Neuron (in vitro differentiated cells): ENCODE measurements around the gene PIEZO1.

Source experiments
- H2AFZ ChIP-seq: one replicate; pipeline ENCODE4 v1.6.1; 2013; ENCODE audit warnings: low read depth, mild to moderate bottlenecking, inconsistent platforms, low read length, moderate library complexity
- H3K27me3 ChIP-seq: one replicate; pipeline ENCODE4 v1.6.1; 2013; ENCODE audit warnings: low read length; ENCODE audit not compliant: insufficient read depth
- H3K36me3 ChIP-seq: one replicate; pipeline ENCODE4 v1.6.1; 2013; ENCODE audit warnings: low read length; ENCODE audit not compliant: insufficient read depth
- H3K4me1 ChIP-seq: one replicate; pipeline ENCODE4 v1.6.1; 2013; ENCODE audit warnings: low read length; ENCODE audit not compliant: insufficient read depth
- H3K4me3 ChIP-seq: 2 replicates; pipeline ENCODE4 v1.5.1; 2013; ENCODE audit warnings: mild to moderate bottlenecking, low read length, moderate library complexity
- H3K9me3 ChIP-seq: one replicate; pipeline ENCODE4 v1.6.1; 2013; ENCODE audit warnings: low read length

PIEZO1 gene

DNA sequence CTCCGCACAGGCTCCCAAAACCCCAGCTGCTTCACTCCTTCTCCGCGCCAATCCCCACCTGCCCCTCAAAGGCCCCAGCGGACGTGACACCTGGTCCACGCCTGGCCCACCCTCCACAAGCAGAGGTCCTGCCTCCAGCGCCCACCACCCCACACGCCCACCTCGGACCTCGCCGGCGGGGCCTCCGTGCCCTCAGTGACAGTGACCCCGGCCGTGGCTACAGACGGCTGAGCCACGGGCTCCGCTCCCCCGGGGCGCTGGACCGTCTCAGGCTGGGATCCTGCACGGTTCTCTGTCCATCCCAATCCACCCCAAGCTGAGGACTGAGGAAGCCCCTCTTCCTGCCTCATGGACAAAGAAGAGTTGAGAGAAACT lies 25.1 kb downstream of the PIEZO1 start:
- Histone ChIP-seq H3K9me3 (peaks cover 3% of the 10 kb centered on the region), H3K4me3 (no peak overlapping the region), H3K4me1 (peaks cover 10% of the 10 kb centered on the region), H2AFZ (no peak overlapping the region), H3K36me3 (no peaks in the 10 kb centered on the region), H3K27me3 (no peaks in the 10 kb centered on the region)

DNA sequence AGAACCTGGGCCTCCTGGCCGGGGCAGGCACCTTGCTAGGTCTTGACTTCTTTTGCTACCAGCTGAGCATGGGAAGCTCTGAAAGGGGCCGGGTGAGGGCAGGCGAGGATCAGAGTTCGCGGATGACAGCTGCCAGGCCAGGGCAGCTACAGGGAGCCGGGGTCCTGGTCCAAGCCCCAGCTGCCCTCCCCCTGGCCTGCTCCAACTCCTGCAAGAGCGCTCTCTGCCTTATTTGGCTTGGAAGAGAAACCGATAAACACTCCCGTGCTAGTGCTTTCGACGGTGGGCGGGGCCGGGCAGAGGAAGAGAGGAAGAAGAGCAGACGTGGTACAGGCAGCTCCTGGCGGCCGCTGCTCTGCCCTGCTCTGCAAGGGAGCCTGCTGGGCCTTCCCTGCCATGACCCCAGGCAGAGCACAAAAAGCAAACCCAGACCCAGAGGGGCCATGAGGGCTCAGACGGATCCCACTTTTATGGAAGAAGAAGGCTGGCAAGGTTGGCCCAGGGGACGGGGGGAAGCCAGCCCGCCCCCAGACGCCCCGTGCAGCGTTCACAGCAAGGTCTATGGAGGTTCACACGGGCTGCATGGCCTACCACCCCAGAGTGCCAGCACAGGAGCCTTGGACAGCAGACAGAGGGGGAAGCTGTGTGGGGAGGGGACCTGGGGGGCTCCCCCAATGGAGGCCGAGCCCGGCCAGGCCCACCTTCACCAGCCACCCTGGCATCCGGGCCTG lies 25.6 kb downstream of the PIEZO1 start:
- Histone ChIP-seq H3K9me3 (peaks cover 3% of the 10 kb centered on the region), H3K36me3 (no peaks in the 10 kb centered on the region), H3K4me3 (no peak overlapping the region), H3K4me1 (peaks cover 12% of the 10 kb centered on the region), H2AFZ (no peak overlapping the region), H3K27me3 (no peaks in the 10 kb centered on the region)

DNA sequence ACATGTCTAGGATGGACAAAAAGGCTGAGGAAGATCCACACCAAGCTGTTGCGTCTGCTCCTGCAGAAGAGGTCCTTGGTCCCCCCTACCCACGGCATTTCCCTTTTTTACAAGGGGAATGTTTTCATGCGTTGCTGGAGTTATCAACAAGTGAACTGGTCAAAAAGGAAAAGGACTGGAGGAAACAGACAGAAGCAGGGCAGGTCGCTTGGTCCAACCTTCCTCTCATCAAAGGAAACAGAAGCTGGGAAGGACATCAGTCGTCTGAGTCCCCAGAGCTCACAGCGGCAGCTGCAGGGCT lies 26.1 kb downstream of the PIEZO1 start:
- Histone ChIP-seq H3K36me3 (no peaks in the 10 kb centered on the region), H3K27me3 (no peaks in the 10 kb centered on the region), H3K9me3 (peaks cover 3% of the 10 kb centered on the region), H2AFZ (no peak overlapping the region), H3K4me3 (no peak overlapping the region), H3K4me1 (peaks cover 12% of the 10 kb centered on the region)

DNA sequence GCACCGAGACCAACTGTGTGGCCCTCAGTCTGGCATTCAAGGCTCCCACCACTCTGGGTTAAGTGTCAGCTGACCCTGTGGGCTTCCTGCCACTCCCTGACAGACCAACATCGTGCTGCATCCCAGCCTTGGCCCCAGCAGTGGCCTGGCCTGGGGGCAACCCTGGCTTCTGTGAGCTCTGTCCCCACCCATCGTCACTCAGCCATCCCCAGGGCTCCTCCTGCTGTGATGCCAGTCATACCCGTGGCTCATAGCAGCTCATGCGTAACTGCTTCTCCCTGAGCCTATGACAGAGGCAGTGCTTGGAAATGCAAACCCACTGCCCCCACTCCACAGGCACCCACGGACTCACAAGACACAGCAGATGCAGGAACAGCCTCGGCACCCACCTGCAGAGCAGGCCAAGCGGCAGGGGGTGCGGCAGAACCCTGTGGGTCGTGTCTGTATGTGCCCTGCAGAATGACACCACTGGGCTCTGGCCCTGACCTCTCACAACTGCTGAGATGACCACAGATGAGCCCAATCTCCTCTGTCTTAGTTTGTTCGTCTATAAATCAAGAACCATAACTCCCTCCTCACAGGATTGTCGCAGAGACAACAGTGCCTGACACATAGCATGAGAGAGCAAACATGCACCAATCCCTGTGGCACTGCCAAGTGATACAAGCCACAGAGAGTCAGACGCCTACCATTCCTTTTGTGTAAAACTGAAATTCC lies 26.6 kb downstream of the PIEZO1 start:
- Histone ChIP-seq H3K27me3 (no peaks in the 10 kb centered on the region), H3K4me3 (no peak overlapping the region), H3K9me3 (peaks cover 3% of the 10 kb centered on the region), H2AFZ (no peak overlapping the region), H3K4me1 (peaks cover 7% of the 10 kb centered on the region), H3K36me3 (no peaks in the 10 kb centered on the region)

DNA sequence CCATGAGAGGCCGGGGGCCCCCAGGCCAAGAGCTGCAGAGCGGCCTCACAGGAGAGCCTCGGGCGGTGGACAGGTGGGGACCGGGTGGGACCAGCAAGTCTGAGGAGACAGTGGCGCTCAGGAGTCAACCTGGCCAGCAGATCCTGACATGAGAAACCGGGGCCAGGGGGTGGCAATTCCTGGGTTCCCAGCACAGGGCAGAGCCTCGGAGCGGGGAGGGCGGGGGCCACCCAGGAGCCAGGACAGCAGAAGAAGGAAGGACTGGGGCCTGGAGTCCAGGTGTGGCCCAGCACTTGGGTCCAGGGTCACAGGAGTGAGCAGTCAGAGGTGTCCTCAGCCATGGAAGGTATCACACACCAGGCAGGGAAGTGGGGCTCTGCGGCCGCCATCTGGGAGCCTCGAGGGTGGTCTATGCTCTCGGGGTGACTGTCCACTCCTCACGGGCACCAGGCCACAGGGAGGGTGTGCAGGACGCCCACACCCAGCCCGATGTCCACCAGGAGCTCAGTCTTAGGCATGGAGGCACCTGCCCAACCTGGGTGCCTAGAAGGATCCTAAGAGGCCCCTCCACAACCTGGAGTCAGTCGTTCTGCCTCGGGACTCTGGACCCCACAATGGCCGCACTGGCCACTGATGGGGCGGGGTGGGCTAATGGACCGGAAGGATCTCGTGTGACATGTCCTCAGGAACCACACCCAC lies 29.1 kb downstream of the PIEZO1 start:
- Histone ChIP-seq H3K4me1 (peaks cover 4% of the 10 kb centered on the region), H3K4me3 (no peak overlapping the region), H3K9me3 (peaks cover 3% of the 10 kb centered on the region), H3K27me3 (no peaks in the 10 kb centered on the region), H3K36me3 (no peaks in the 10 kb centered on the region), H2AFZ (no peak overlapping the region)

DNA sequence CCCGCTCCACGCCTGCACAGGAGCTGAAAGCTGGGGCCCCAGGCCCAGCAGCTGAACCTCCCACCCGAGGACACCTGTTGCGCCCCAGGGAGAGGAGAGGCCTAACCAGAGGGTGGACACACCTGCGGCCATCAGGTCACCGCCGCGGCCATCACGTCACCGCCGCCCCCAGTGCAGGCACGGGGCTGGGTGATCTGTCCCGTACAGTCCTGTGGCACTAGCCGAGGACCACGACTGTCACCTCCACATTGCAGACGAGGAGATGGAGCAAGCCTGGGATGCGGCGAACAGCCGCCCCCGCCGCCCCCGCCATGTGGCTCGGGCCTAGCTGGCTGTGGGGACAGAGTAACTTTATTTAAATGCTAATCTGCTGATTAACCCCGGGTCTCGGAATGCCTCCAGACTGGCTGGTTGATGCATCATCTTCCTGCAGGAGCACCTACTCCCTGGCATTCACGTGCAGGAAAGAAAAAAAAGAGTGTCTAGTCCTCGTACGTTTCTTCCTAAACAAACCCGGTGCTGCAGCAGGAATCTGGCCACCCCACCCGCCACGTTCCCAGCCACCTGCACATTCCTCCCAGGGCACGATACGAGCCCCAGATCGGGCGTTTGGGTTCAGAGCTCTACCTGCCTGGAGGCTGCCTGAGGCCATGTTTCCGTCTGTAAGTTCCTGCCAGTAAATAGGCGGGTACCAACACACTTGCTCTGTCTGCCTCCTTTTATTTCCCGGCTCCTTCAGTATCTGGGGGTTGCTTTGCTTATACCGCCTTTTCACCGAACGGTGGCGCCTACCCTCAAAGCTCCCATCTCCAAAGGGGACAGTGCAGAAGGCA lies 29.9 kb downstream of the PIEZO1 start:
- no peak overlapping the region for H2AFZ ChIP-seq
- no peaks in the 10 kb centered on the region for H3K27me3 ChIP-seq
- no peak overlapping the region for H3K4me3 ChIP-seq
- no peaks in the 10 kb centered on the region for H3K36me3 ChIP-seq
- H3K4me1 ChIP-seq, result peaks cover 4% of the 10 kb centered on the region
- H3K9me3 ChIP-seq, result peaks cover 3% of the 10 kb centered on the region

DNA sequence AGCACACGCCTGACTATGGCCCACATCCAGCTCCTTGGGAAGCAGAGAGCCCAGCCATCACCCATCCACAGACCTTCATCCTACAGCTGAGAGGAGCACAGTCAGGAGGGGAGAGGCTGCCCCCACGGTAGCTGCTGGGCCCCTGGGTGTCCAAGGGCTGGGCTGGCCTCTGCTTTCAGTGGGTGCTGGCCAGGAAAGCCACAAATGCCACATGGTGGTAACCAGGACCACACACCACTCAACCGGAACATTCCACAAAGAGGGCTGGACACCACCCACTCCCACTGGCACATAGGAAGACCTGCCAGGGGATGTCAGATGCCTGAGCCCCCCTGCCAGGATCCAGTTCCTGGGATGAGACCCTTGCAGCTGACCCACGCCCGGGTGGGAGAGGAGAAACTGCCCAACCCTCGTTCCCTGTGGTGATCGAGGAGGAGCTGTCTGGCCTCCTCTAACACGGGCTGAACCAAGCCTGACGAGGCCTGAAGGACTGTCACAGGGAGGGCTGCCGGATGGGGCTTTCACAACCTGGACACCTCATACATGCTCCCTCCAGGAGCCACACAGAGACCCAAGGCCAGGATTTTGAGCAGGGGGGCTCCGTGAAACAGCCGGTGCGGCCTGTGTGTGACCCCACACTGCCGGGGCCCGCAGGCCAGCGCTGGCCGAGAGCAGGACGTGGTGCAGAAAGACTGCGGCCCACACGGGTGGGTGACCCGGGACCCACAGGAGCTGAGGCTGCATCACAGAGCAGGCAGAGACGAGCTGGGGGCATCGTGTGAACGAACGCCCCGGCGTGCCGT lies 30.7 kb downstream of the PIEZO1 start:
- Histone ChIP-seq H3K4me3 (no peak overlapping the region), H3K4me1 (peaks cover 4% of the 10 kb centered on the region), H2AFZ (no peak overlapping the region), H3K36me3 (no peaks in the 10 kb centered on the region), H3K27me3 (no peaks in the 10 kb centered on the region), H3K9me3 (peaks cover 3% of the 10 kb centered on the region)

DNA sequence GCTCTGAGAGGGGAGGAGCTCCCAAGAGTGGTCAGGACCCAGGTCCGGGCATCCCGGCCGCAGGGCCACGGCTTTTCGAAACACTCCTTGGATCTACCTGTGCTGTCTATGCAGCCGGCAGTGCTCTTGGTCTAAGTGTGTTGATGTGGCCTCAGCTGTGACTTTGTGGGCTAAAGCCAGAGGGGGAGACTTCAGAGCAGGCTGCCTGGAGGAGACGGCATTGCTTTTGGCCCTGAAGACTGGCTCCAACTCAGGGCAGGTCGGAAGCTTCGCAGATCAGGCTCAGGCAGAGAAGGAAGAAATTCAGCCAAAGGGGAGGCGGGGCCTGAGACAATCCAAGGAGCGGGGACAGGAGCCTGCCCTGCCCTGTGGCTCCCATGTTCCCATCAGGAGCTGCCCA lies 31.4 kb downstream of the PIEZO1 start:
- Histone ChIP-seq H3K36me3 (no peaks in the 10 kb centered on the region), H2AFZ (no peak overlapping the region), H3K4me1 (peaks cover 4% of the 10 kb centered on the region), H3K9me3 (peaks cover 3% of the 10 kb centered on the region), H3K4me3 (no peak overlapping the region), H3K27me3 (no peaks in the 10 kb centered on the region)

DNA sequence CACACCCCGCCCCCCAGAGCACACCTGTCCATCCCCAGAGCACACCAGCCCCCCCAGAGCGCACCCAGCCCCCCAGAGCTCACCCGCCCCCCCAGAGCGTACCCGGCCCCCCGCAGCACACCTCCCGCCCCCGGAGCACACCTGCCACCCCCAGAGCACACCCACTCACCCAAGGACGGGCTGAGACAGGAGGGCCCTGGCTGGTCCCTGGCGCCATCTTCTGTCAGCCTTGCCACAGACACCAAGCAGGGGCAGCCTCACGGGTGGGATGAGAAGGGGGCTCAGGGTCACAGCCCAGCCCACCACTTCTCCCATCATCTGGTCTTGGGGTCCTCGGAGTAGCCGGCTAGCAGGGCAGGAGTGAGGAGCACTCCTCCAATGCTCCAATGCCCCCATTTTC lies 31.8 kb downstream of the PIEZO1 start:
- Histone ChIP-seq H2AFZ (no peak overlapping the region), H3K27me3 (no peaks in the 10 kb centered on the region), H3K4me1 (peaks cover 4% of the 10 kb centered on the region), H3K36me3 (no peaks in the 10 kb centered on the region), H3K4me3 (no peak overlapping the region), H3K9me3 (peaks cover 2% of the 10 kb centered on the region)

DNA sequence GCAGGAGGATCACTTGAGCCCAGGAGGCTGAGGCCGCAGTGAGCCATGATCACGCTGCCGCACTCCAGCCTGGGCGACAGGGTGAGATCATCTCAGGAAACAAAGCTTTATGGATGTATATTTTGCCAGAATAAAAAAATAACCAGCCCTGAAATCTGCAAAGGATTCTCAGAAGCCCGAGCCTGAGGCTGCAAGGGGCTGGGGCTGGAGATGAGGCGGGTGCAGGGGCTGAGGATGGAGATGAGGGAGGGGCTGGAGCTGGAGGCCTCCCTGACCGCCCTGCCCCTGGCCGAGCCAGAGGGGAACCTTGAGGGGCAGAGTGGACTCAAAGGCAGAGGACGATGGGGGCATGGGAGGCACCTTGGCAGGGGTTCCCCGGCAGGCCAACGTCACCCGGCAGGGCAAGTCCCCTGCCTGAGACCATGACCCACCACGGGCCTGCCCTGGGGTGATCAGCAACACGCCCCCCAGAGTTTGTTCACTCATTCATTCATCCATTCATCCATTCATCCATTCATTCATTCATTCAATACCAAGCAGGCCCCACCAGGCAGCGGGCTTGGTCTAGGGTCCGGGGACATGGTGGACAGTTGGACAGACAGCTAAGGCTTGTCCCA lies 32.5 kb downstream of the PIEZO1 start:
- no peak overlapping the region for H3K4me3 ChIP-seq
- no peaks in the 10 kb centered on the region for H3K9me3 ChIP-seq
- no peaks in the 10 kb centered on the region for H3K36me3 ChIP-seq
- no peaks in the 10 kb centered on the region for H3K27me3 ChIP-seq
- peaks cover 4% of the 10 kb centered on the region for H3K4me1 ChIP-seq
- no peak overlapping the region for H2AFZ ChIP-seq

DNA sequence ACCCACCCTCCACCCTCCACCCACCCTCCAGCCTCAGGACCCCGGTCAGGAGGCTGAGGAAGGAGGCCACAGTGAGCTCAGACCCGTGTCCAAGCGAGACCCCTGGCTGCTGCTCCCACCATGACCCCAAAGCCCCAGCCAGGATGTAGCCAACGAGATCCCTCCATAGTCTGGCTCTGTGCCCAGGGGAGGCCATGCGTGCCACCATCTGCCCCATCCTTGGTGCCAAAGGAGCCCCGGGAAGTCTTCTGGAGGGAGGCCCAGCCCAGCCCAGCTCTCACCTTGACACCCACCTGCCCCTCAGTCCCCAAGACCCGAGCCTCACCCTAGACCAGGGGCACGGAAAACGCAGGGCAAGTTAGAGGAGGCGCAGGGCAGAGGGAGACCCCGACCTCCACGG lies 34.2 kb downstream of the PIEZO1 start:
- Histone ChIP-seq H3K27me3 (no peaks in the 10 kb centered on the region), H2AFZ (no peak overlapping the region), H3K36me3 (no peaks in the 10 kb centered on the region), H3K9me3 (no peaks in the 10 kb centered on the region), H3K4me1 (peaks cover 4% of the 10 kb centered on the region), H3K4me3 (no peak overlapping the region)

DNA sequence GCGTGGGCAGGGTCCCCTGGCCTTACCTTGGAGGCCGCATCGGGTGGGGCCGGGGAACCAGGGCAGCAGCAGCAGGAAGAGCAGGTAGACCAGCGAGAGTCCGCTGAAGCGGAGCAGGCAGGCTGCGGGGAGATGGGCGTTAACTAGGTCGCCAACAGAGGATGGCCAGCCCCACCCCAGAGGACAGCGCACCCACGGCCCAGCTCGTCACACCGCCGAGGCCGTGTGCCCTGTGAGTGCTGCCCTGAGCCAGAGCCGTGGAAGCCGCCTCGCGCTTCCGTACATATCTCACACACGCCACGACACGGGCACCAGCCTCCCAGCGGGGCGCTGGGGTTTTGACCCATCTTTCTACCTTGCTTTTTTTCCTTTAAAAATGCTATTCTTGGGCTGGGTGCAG lies 35.7 kb downstream of the PIEZO1 start:
- Histone ChIP-seq H3K4me3 (no peak overlapping the region), H3K36me3 (no peaks in the 10 kb centered on the region), H3K27me3 (no peaks in the 10 kb centered on the region), H3K9me3 (no peaks in the 10 kb centered on the region), H2AFZ (no peak overlapping the region), H3K4me1 (no peaks in the 10 kb centered on the region)
